ENCODE measurements around the gene IDNK.

- TF ChIP-seq CTCF (IDR thresholded peaks at IDR 0.05) (no peak), POLR2A (IDR thresholded peaks at IDR 0.05) (no peak), EP300 (IDR thresholded peaks at IDR 0.05) (no peak)
Measured at GRCh38 chr9:83633255-83633654, 10.3 kb downstream of the IDNK start.

Data from ovary (tissue), 3 donors.